Sigmoid colon (tissue), 7 donors: Measurements from ENCODE around the gene PPP1R14D. TPM values are rescaled to one million over a fixed set of nuclear protein-coding genes. Genes with fewer than 3 reads are reported as not detected.

Source experiments
- DNase-seq: peaks from one replicate; pipeline ENCODE4 v3.0.0-alpha.2; 2019
- H3K27ac ChIP-seq, 4 donors: fragments of 200-600 bp; sonication (generic); one replicate each; pipeline ENCODE4 v1.5.1; 2016 to 2019; ENCODE audit warnings: mild to moderate bottlenecking in 1 of 4
- H3K27me3 ChIP-seq, 3 donors: fragments of 200-600 bp; sonication (generic); one replicate each; pipeline ENCODE4 v1.5.1; 2019; ENCODE audit warnings: mild to moderate bottlenecking in 1 of 3
- H3K36me3 ChIP-seq, 4 donors: fragments of 200-600 bp; sonication (generic); one replicate each; pipeline ENCODE4 v1.5.1; 2016 to 2019
- H3K4me1 ChIP-seq, 4 donors: fragments of 200-600 bp; sonication (generic); one replicate each; pipeline ENCODE4 v1.5.1; 2017 to 2019
- H3K4me3 ChIP-seq, 4 donors: fragments of 200-600 bp; sonication (generic); one replicate each; pipeline ENCODE4 v1.5.1; 2017 to 2019; ENCODE audit warnings: mild to moderate bottlenecking in 2 of 4, moderate library complexity in 1 of 4
- H3K9me3 ChIP-seq, 4 donors: fragments of 200-600 bp in 3 of 4; sonication (generic) in 3 of 4; one replicate each; pipeline versions ENCODE4 v1.5.1 to v1.6.1; 2013 to 2019
- EP300 ChIP-seq, 4 donors: sonication (generic); formaldehyde crosslinking; IDR thresholded peaks; one replicate each; pipeline ENCODE4 v1.6.1; 2017; ENCODE audit warnings: antibody characterized with exemption in 4 of 4
- POLR2A ChIP-seq, 2 donors: fragments of 450-650 bp; IDR thresholded peaks; one replicate each; pipeline ENCODE4 v1.6.1; 2016; ENCODE audit warnings: antibody characterized with exemption in 2 of 2, mild to moderate bottlenecking in 2 of 2, moderate library complexity in 2 of 2
- POLR2AphosphoS5 ChIP-seq, 4 donors: sonication (generic); formaldehyde crosslinking; IDR thresholded peaks; one replicate each; pipeline ENCODE4 v1.6.1; 2017; ENCODE audit warnings: antibody characterized with exemption in 4 of 4
- WGBS, 2 donors: extraction: QIAGEN DNeasy Blood & Tissue Kit; methylation state at CpG; one replicate each; pipeline ENCODE4 v1.1.7; 2013; 5-methylcytosine and 5-hydroxymethylcytosine counted together
- intact Hi-C: fragments of 100-400 bp; cut with DNase I; formaldehyde crosslinking; loops from one replicate; pipeline ENCODE4 v1.15.1; 2023
- polyA plus RNA-seq, 3 donors: library from polyadenylated mRNA; stranded (reverse); fragments of 200-250 nt; gene quantifications; one replicate each; pipeline ENCODE4 v1.2.3, GENCODE V29; 2013
- total RNA-seq, 4 donors: library from RNA; depleted of rRNA; stranded (reverse); fragments of >200 nt; gene quantifications; one replicate each; pipeline ENCODE4 v1.1.0, GENCODE V29; 2016
- TF ChIP-seq, protein P1 (sequence below), 4 experiments: fragments of 450-650 bp in 3 of 4; fragments of 200-600 bp in 1 of 4; IDR thresholded peaks; one replicate each; pipeline ENCODE4 v1.5.1; 2016 to 2019; ENCODE audit warnings: antibody characterized with exemption in 4 of 4, mild to moderate bottlenecking in 3 of 4, moderate library complexity in 2 of 4
- donor health status: healthy with polysubstance abuse.
- donor health status: Bipolar disorder and iron deficiency.
- donor health status: healthy.

PPP1R14D gene
- total and polyA plus RNA-seq, 7 donors: 211 to 395 (median 212) TPM; not detected in 4

DNA sequence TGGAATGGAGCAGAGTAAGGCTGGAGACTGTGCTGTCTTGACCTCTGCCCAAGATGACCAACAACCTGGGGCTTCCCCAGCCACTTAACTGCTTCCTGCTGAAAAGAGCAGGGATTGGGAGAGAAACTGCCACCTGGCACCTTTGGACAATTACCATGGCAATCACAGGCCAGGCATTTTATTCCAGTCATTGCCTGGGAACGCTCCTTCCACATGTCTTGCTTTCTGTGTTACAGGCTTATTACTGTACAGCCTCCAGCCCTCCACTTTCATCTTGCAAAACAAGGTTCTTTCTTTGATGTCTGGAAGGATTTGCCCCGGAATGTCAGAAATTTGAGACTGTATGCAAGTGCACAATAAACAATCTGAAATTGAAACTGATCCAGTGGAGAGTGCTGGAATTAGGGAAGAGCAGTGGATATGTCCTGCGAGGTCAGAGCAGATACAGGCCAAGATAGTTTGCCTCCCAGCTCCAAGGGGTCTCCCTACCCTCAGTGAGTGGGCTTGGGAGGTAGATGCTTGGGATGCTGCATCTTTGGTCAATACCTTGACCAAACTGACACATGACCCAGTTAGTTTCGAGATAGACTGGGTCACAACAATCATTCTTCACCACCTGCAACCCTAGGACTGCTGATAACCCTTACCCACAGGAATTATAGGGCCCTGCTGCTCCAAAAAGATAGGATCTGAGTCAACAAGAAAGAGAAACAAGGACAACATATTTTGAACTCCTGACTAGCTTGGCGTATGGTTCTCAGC is 2.7 kb downstream of the PPP1R14D start:
- Histone ChIP-seq H3K27me3 (peaks cover 0 to 8% (median 0%) of the 10 kb centered on the region in 3 donors), H3K36me3 (no peaks in the 10 kb centered on the region), H3K4me1 (no peaks in the 10 kb centered on the region), H3K9me3 (no peaks in the 10 kb centered on the region), H3K27ac (no peak overlapping the region), H3K4me3 (no peak overlapping the region)
- intact Hi-C loops: no loop called here
- DNase-seq: no peak
- 18 to 60% methylated on average over 5 of the region's 5 CpGs for WGBS, 2 donors
- peak in 1 of 2 donors; percentile 11 for TF ChIP-seq POLR2A (IDR thresholded peaks at IDR 0.05)
- TF ChIP-seq EP300 (IDR thresholded peaks at IDR 0.05): no peak
- TF ChIP-seq, protein P1, sequence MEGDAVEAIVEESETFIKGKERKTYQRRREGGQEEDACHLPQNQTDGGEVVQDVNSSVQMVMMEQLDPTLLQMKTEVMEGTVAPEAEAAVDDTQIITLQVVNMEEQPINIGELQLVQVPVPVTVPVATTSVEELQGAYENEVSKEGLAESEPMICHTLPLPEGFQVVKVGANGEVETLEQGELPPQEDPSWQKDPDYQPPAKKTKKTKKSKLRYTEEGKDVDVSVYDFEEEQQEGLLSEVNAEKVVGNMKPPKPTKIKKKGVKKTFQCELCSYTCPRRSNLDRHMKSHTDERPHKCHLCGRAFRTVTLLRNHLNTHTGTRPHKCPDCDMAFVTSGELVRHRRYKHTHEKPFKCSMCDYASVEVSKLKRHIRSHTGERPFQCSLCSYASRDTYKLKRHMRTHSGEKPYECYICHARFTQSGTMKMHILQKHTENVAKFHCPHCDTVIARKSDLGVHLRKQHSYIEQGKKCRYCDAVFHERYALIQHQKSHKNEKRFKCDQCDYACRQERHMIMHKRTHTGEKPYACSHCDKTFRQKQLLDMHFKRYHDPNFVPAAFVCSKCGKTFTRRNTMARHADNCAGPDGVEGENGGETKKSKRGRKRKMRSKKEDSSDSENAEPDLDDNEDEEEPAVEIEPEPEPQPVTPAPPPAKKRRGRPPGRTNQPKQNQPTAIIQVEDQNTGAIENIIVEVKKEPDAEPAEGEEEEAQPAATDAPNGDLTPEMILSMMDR (IDR thresholded peaks at IDR 0.05): no peak
- TF ChIP-seq POLR2AphosphoS5 (IDR thresholded peaks at IDR 0.05): no peak

DNA sequence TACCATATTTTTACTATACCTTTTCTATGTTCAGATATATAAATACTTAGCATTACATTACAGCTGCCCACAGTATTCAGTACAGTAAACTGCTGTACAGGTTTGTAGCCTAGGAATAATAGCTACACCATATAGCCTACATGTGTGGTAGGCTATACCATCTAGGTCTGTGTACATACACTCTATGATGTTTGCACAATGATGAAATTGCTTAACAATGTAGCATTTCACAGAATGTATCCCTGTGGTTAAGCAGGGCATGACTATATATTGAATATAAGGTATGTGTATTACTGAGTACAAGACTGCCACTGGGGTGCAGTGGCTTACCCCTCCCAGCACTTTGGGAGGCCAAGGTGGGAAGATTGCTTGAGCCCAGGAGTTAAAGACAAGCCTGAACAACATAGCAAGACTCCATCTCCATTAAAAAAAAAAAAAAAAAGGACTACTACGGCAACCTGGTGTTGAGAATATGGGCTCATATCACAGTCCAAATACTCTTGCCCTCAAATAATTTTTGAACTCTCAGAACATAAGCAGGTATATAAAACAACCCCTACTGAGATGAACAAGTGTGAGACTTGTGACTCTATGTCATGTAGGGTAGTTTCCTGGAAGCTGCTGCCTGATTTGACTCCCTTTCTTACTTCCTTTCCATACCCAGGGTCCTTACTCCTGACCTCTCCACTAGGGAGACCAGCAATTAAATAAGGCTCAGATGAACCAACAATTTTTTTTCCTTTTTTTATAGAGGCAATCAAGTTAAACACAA is 4.8 kb downstream of the PPP1R14D start:
- no peak for DNase-seq
- no peaks in the 10 kb centered on the region for H3K4me1 ChIP-seq
- no peaks in the 10 kb centered on the region for H3K36me3 ChIP-seq
- TF ChIP-seq POLR2A (IDR thresholded peaks at IDR 0.05): no peak
- TF ChIP-seq, protein P1 (IDR thresholded peaks at IDR 0.05): no peak
- TF ChIP-seq EP300 (IDR thresholded peaks at IDR 0.05): no peak
- TF ChIP-seq POLR2AphosphoS5 (IDR thresholded peaks at IDR 0.05): no peak
- 34 to 83% methylated on average over 1 of the region's 1 CpG for whole genome bisulfite sequencing, 2 donors
- H3K27ac ChIP-seq: no peak overlapping the region
- H3K4me3 ChIP-seq: no peak overlapping the region
- intact Hi-C loops: no loop called here
- no peaks in the 10 kb centered on the region for H3K9me3 ChIP-seq
- peaks cover 0 to 8% (median 0%) of the 10 kb centered on the region in 3 donors for H3K27me3 ChIP-seq

DNA sequence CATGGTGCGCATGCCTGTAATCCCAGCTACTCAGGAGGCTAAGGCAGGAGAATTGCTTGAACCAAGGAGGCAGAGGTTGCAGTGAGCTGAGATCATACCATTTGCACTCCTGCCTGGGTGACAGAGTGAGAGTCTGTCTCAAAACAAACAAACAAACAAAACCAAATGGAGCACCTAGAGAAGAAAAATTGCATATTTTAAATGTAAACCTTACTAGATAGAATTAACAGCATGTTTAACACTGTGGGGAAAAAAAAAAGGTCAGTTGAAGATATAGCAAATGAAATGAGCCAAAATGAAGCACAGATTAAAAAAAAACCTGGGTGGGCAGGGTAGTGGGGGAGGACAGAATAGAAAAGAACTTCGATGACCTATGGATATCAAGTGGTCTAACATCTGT is 7.3 kb downstream of the PPP1R14D start:
- no peak overlapping the region for H3K4me3 ChIP-seq

DNA sequence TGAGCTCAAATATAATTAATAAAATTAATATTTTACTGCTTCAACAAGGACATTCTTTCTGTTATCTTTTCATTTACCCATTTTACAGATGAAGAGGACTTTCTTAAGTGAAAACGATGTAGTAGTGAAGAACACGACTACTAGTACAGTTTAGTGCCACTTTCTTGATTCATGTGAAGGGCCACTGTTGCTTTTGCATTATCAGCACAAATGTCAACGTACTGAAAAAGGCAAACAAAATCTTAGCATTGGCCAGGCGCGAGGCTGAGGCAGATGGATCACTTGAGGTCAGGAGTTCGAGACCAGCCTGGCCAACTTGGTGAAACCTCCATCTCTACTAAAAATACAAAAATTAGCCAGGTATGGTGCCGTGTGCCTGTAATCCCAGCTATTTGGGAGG is 9.5 kb downstream of the PPP1R14D start:
- intact Hi-C loops: no loop called here

More for the DNA sequence above, 7.3 kb downstream of the PPP1R14D start:
- WGBS, 2 donors: 94 to 96% methylated on average over 2 of the region's 2 CpGs
- H3K4me1 ChIP-seq: no peaks in the 10 kb centered on the region
- no peaks in the 10 kb centered on the region for H3K36me3 ChIP-seq
- TF ChIP-seq POLR2AphosphoS5 (IDR thresholded peaks at IDR 0.05): no peak
- TF ChIP-seq, protein P1 (IDR thresholded peaks at IDR 0.05): no peak
- no peak overlapping the region for H3K27ac ChIP-seq
- peaks cover 0 to 5% (median 0%) of the 10 kb centered on the region in 3 donors for H3K27me3 ChIP-seq
- no peak for DNase-seq
- intact Hi-C loops: no loop called here
- no peaks in the 10 kb centered on the region for H3K9me3 ChIP-seq

More for the DNA sequence above, 9.5 kb downstream of the PPP1R14D start:
- Histone ChIP-seq H3K36me3 (peaks cover 0 to 3% (median under 1%) of the 10 kb centered on the region in 4 donors), H3K9me3 (no peaks in the 10 kb centered on the region), H3K4me3 (no peak overlapping the region), H3K27ac (no peak overlapping the region), H3K27me3 (no peaks in the 10 kb centered on the region), H3K4me1 (no peaks in the 10 kb centered on the region)
- TF ChIP-seq, protein P1 (IDR thresholded peaks at IDR 0.05): no peak
- TF ChIP-seq EP300 (IDR thresholded peaks at IDR 0.05): no peak
- no peak for TF ChIP-seq POLR2AphosphoS5 (IDR thresholded peaks at IDR 0.05)
- TF ChIP-seq POLR2A (IDR thresholded peaks at IDR 0.05): no peak
- DNase-seq: no peak
- 90 to 91% methylated on average over 7 of the region's 7 CpGs for WGBS, 2 donors
